Measurements from ENCODE around the gene RBPMS2. TPM values are rescaled to one million over a fixed set of nuclear protein-coding genes. Genes with fewer than 3 reads are reported as not detected.
"Not testable (repeated sequence)": the region's sequence is repeated elsewhere in the genome, so short reads cannot be mapped to it uniquely, and the experiment has no call there.

The RBPMS2 gene
- polyA plus RNA-seq, 1 donor = 7.7 TPM

- peaks cover 3% of the 10 kb centered on the region for H3K36me3 ChIP-seq (ENCODE audit: control insufficient read depth, insufficient read depth, low read length)
- peaks cover 7% of the 10 kb centered on the region for H3K27me3 ChIP-seq (ENCODE audit: control insufficient read depth, insufficient read depth, low read length)
- no peak overlapping the region for H3K4me3 ChIP-seq (ENCODE audit: low read length)
- H3K27ac ChIP-seq (ENCODE audit: low read length) = no peak overlapping the region
- no peaks in the 10 kb centered on the region for H3K9me3 ChIP-seq (ENCODE audit: control insufficient read depth, low read depth, low read length)
- 90% methylated on average over 2 of the region's 5 CpGs for WGBS (ENCODE audit: insufficient coverage, low lambda C conversion rate)
- no peak for DNase-seq
- peaks cover 6% of the 10 kb centered on the region for H3K4me1 ChIP-seq (ENCODE audit: control insufficient read depth, insufficient read depth, low read length)
These were observed 29.0 kb downstream of the RBPMS2 start for GRCh38 chr15:64746356-64746755.

- no peaks in the 10 kb centered on the region for H3K9me3 ChIP-seq (ENCODE audit: control insufficient read depth, low read depth, low read length)
- DNase-seq = no peak
- H3K4me3 ChIP-seq (ENCODE audit: low read length) = no peak overlapping the region
- WGBS (ENCODE audit: insufficient coverage, low lambda C conversion rate) = 67% methylated on average over 2 of the region's 11 CpGs
- peaks cover 3% of the 10 kb centered on the region for H3K27me3 ChIP-seq (ENCODE audit: control insufficient read depth, insufficient read depth, low read length)
- no peak overlapping the region for H3K27ac ChIP-seq (ENCODE audit: low read length)
- peaks cover 13% of the 10 kb centered on the region for H3K4me1 ChIP-seq (ENCODE audit: control insufficient read depth, insufficient read depth, low read length)
- peaks cover 3% of the 10 kb centered on the region for H3K36me3 ChIP-seq (ENCODE audit: control insufficient read depth, insufficient read depth, low read length)
These were observed 31.7 kb downstream of the RBPMS2 start for GRCh38 chr15:64743691-64744090.

GRCh38 chr15:64742921-64743320 is 32.5 kb downstream of the RBPMS2 start:
- DNase-seq = no peak
- Histone ChIP-seq H3K4me3 (ENCODE audit: low read length) (no peak overlapping the region), H3K36me3 (ENCODE audit: control insufficient read depth, insufficient read depth, low read length) (no peaks in the 10 kb centered on the region), H3K27me3 (ENCODE audit: control insufficient read depth, insufficient read depth, low read length) (peaks cover 3% of the 10 kb centered on the region), H3K9me3 (ENCODE audit: control insufficient read depth, low read depth, low read length) (no peaks in the 10 kb centered on the region), H3K4me1 (ENCODE audit: control insufficient read depth, insufficient read depth, low read length) (peaks cover 20% of the 10 kb centered on the region), H3K27ac (ENCODE audit: low read length) (no peak overlapping the region)
- WGBS (ENCODE audit: insufficient coverage, low lambda C conversion rate) = no CpG with 5 or more reads among the region's 13 CpGs

DNA sequence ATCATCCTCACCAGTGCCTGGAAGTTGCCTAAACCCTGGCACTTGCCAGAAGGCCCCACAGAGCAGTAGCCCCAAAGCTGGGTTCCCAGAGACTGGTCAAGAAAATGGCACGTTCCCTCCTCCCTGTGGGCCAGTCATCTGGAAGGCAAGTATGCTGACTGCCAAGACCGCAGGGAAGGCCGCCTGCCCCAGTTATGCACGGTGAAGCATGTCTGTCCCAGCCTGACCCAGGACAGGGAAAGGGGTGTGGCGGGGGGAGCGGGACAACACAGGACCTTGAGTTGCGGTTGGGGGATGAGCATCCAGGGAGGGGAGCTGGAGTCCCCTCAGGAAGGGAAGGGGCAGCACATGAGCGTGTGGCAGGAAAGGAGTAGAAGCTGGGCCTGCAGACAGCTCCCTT is 33.0 kb downstream of the RBPMS2 start:
- peaks cover 3% of the 10 kb centered on the region for H3K27me3 ChIP-seq (ENCODE audit: control insufficient read depth, insufficient read depth, low read length)
- H3K4me3 ChIP-seq (ENCODE audit: low read length) = no peak overlapping the region
- no peak overlapping the region for H3K27ac ChIP-seq (ENCODE audit: low read length)
- H3K9me3 ChIP-seq (ENCODE audit: control insufficient read depth, low read depth, low read length) = no peaks in the 10 kb centered on the region
- no peaks in the 10 kb centered on the region for H3K36me3 ChIP-seq (ENCODE audit: control insufficient read depth, insufficient read depth, low read length)
- no CpG with 5 or more reads among the region's 8 CpGs for WGBS (ENCODE audit: insufficient coverage, low lambda C conversion rate)
- H3K4me1 ChIP-seq (ENCODE audit: control insufficient read depth, insufficient read depth, low read length) = peaks cover 20% of the 10 kb centered on the region
- DNase-seq = no peak

DNA sequence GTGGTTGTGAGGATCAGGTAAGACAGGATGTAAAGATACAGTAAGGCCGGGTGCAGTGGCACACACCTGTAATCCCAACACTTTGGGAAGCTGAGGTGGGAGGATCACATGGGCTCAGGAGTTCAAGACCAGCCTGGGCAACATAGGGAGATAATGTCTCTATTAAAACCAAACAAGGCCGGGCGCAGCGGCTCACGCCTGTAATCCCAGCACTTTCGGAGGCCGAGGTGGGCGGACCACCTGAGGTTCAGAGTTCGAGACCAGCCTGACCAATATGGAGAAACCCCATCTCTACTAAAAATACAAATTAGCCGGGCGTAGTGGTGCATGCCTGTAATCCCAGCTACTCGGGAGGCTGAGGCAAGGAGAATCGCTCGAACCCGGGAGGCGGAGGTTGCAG is 33.7 kb downstream of the RBPMS2 start:
- no CpG with 5 or more reads among the region's 16 CpGs for WGBS (ENCODE audit: insufficient coverage, low lambda C conversion rate)
- H3K9me3 ChIP-seq (ENCODE audit: control insufficient read depth, low read depth, low read length); H3K27me3 ChIP-seq (ENCODE audit: control insufficient read depth, insufficient read depth, low read length); H3K36me3 ChIP-seq (ENCODE audit: control insufficient read depth, insufficient read depth, low read length); H3K27ac ChIP-seq (ENCODE audit: low read length); DNase-seq; H3K4me3 ChIP-seq (ENCODE audit: low read length): not testable (repeated sequence)
- H3K4me1 ChIP-seq (ENCODE audit: control insufficient read depth, insufficient read depth, low read length) = peaks cover 20% of the 10 kb centered on the region

DNA sequence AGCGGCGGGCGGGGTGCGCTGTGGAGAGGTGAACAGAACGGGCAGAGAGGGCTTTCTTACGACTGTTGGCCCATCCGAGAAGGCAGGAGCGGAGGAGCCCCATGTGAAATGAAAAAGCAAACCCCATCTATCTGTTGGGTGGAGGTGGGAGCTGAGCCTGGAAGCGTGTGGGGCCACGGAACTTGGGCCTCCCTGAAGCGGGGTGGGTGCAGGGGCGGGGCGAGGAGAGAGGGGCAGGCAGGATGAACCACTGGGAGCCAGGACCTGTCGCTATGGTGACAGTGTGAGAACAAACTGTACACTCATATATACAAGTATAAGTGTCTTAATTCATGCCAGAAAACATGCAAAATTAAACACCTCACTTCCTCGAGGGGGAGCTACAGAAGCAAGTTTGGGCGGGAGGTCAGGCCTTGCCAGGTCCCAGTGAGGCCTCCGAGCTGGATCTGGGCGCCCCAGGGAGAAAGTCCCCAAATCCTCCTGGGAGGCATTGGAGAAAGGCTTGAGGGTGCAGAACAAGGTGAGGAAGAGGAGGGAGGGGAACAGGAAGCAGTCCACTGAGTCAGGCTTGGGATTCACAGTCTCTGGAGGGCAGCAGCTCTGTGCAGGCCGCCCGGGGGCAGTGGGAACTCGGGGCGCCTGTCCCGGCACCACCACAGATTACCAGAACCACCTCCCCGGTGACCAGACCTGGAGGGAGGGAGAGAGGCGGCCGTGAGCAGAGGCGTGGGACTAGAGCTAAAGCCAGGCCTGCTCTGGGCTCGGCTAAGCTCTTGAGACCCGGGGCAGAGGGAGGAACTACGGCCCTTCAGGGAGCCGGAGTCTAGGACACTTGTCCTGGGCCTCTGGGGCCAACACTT is 34.8 kb downstream of the RBPMS2 start:
- peak overlapping the region; percentile 84 for H3K27ac ChIP-seq (ENCODE audit: low read length)
- H3K9me3 ChIP-seq (ENCODE audit: control insufficient read depth, low read depth, low read length) = no peaks in the 10 kb centered on the region
- H3K36me3 ChIP-seq (ENCODE audit: control insufficient read depth, insufficient read depth, low read length) = no peaks in the 10 kb centered on the region
- DNase-seq = peak; percentile 60 to 67
- no peaks in the 10 kb centered on the region for H3K27me3 ChIP-seq (ENCODE audit: control insufficient read depth, insufficient read depth, low read length)
- peaks cover 20% of the 10 kb centered on the region for H3K4me1 ChIP-seq (ENCODE audit: control insufficient read depth, insufficient read depth, low read length)
- WGBS (ENCODE audit: insufficient coverage, low lambda C conversion rate) = 60% methylated on average over 1 of the region's 31 CpGs
- no peak overlapping the region for H3K4me3 ChIP-seq (ENCODE audit: low read length)

- Histone ChIP-seq H3K4me1 (ENCODE audit: control insufficient read depth, insufficient read depth, low read length) (peaks cover 20% of the 10 kb centered on the region), H3K27ac (ENCODE audit: low read length) (peak overlapping the region; percentile 84), H3K4me3 (ENCODE audit: low read length) (no peak overlapping the region), H3K9me3 (ENCODE audit: control insufficient read depth, low read depth, low read length) (no peaks in the 10 kb centered on the region), H3K36me3 (ENCODE audit: control insufficient read depth, insufficient read depth, low read length) (no peaks in the 10 kb centered on the region), H3K27me3 (ENCODE audit: control insufficient read depth, insufficient read depth, low read length) (no peaks in the 10 kb centered on the region)
- 80% methylated on average over 2 of the region's 9 CpGs for WGBS (ENCODE audit: insufficient coverage, low lambda C conversion rate)
- DNase-seq = no peak
These were observed 35.7 kb downstream of the RBPMS2 start for GRCh38 chr15:64739577-64740143.

- no CpG with 5 or more reads among the region's 7 CpGs for WGBS (ENCODE audit: insufficient coverage, low lambda C conversion rate)
- peaks cover 20% of the 10 kb centered on the region for H3K4me1 ChIP-seq (ENCODE audit: control insufficient read depth, insufficient read depth, low read length)
- H3K27ac ChIP-seq (ENCODE audit: low read length) = peak overlapping the region; percentile 84
- no peak for DNase-seq
- H3K9me3 ChIP-seq (ENCODE audit: control insufficient read depth, low read depth, low read length) = no peaks in the 10 kb centered on the region
- H3K36me3 ChIP-seq (ENCODE audit: control insufficient read depth, insufficient read depth, low read length) = no peaks in the 10 kb centered on the region
- H3K4me3 ChIP-seq (ENCODE audit: low read length) = no peak overlapping the region
- no peaks in the 10 kb centered on the region for H3K27me3 ChIP-seq (ENCODE audit: control insufficient read depth, insufficient read depth, low read length)
These were observed 36.2 kb downstream of the RBPMS2 start for GRCh38 chr15:64739156-64739555.

DNA sequence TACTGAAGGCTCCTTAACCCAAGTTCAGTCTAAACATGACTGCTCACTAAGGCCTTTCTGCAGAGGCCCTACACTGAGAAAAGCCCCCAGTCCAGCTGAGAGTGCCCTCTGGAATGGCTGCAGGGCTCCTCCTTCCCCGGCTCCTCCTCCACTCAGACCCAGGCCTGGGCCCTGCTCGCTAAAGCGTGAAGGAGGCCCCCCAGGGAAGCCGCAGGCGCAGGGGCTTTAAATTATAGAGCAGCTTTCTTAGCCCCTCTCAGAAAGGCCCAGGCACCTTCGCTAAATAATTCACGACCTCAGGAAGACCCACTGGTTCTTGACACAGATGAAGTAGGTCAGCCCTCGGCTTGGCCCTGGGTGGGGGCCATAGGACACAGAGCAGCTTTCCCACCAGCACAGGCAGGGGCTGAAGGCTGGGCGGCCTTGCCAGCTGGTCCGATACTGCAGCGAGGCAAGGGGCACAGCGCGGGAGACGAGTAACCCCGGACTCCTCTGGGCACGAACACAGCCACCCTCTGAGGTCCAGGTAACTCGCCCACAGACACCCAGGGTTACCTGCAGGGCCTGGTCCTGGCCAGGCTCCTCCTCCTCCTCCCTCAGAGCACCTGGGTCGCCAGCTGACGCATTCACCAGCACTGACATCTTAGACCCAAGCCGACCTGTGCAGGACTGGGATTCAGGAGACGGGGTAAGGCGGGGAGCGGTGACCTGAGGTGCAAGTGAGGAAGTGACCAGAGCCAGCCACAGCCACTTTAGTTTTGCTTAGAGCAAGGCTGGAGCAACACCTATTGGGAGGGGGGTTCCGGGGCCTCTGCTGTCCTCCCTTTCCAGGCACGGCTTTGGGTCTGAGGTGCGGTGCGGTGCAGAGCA is 36.9 kb downstream of the RBPMS2 start:
- Histone ChIP-seq H3K4me3 (ENCODE audit: low read length) (no peak overlapping the region), H3K27ac (ENCODE audit: low read length) (peak overlapping the region; percentile 84), H3K9me3 (ENCODE audit: control insufficient read depth, low read depth, low read length) (no peaks in the 10 kb centered on the region), H3K36me3 (ENCODE audit: control insufficient read depth, insufficient read depth, low read length) (no peaks in the 10 kb centered on the region), H3K27me3 (ENCODE audit: control insufficient read depth, insufficient read depth, low read length) (no peaks in the 10 kb centered on the region), H3K4me1 (ENCODE audit: control insufficient read depth, insufficient read depth, low read length) (peaks cover 20% of the 10 kb centered on the region)
- WGBS (ENCODE audit: insufficient coverage, low lambda C conversion rate) = no CpG with 5 or more reads among the region's 27 CpGs
- no peak for DNase-seq

GRCh38 chr15:64732156-64732860 is 43.1 kb downstream of the RBPMS2 start:
- Histone ChIP-seq H3K27ac (ENCODE audit: low read length) (no peak overlapping the region), H3K9me3 (ENCODE audit: control insufficient read depth, low read depth, low read length) (no peaks in the 10 kb centered on the region), H3K27me3 (ENCODE audit: control insufficient read depth, insufficient read depth, low read length) (no peaks in the 10 kb centered on the region), H3K4me1 (ENCODE audit: control insufficient read depth, insufficient read depth, low read length) (peaks cover 3% of the 10 kb centered on the region), H3K36me3 (ENCODE audit: control insufficient read depth, insufficient read depth, low read length) (no peaks in the 10 kb centered on the region), H3K4me3 (ENCODE audit: low read length) (no peak overlapping the region)
- no peak for DNase-seq
- WGBS (ENCODE audit: insufficient coverage, low lambda C conversion rate) = no CpG with 5 or more reads among the region's 7 CpGs

All from large intestine (tissue), 3 donors.